GM10248 (cell line): Measurements from ENCODE around the gene ZNF207.

ENCODE experiments used
- CTCF ChIA-PET: fragments of 300-600 bp; sonication (Branson Sonifier 250); formaldehyde crosslinking; extraction: SDS; loops from one replicate; lab custom pipeline; 2021; ENCODE audit warnings: antibody characterized with exemption; lab: Yijun Ruan, JAX
- POLR2A ChIA-PET: fragments of 350-650 bp; sonication (Branson Sonifier 250); formaldehyde crosslinking; extraction: SDS; loops from one replicate; lab custom pipeline; 2020; ENCODE audit warnings: antibody characterized with exemption; lab: Yijun Ruan, JAX
- DNase-seq: peaks from one replicate; pipeline ENCODE4 v3.0.0; 2012; ENCODE audit errors: extremely low spot score
- CTCF ChIP-seq: IDR thresholded peaks from 2 replicates; pipeline ENCODE4 v1.5.1; 2012; ENCODE audit warnings: mild to moderate bottlenecking, low read depth; ENCODE audit errors: extremely low read depth, missing control alignments, control extremely low read depth

ZNF207 gene

GRCh38 chr17:32320847-32321246 is 29.1 kb upstream of the ZNF207 start:
- no peak for TF ChIP-seq CTCF
- POLR2A ChIA-PET = no interaction called here
- DNase-seq = no peak
- CTCF ChIA-PET = interaction anchor here (0.9 to 2.5 kb wide), 6 partner anchors 15 to 556 kb away, joined by 3 to 19 read pairs (median 3); partner anchors contain the start of gene MYO1D

GRCh38 chr17:32323046-32323445 is 26.9 kb upstream of the ZNF207 start:
- ChIA-PET POLR2A (no interaction called here), CTCF (interaction anchor here (1.0 kb wide), 1 partner anchor 18 kb away, joined by 3 read pairs; no protein-coding TSS in a partner anchor)
- no peak for DNase-seq
- TF ChIP-seq CTCF = no peak

- ChIA-PET POLR2A (interaction anchor here (0.6 kb wide), 1 partner anchor 464 kb away, joined by 10 read pairs; no protein-coding TSS in a partner anchor), CTCF (interaction anchor here (0.6 to 1.9 kb wide), 4 partner anchors 9 to 71 kb away, joined by 3 to 6 read pairs (median 3); no protein-coding TSS in a partner anchor)
- no peak for TF ChIP-seq CTCF
- DNase-seq = no peak
Observed at GRCh38 chr17:32323811-32324491, 26.0 kb upstream of the ZNF207 start.

GRCh38 chr17:32327911-32328310 is 22.0 kb upstream of the ZNF207 start:
- ChIA-PET POLR2A (no interaction called here), CTCF (interaction anchor here (2.1 kb wide), 1 partner anchor 8 kb away, joined by 10 read pairs; no protein-coding TSS in a partner anchor)
- TF ChIP-seq CTCF = no peak
- no peak for DNase-seq

- DNase-seq = no peak
- ChIA-PET POLR2A (no interaction called here), CTCF (interaction anchor here (1.0 to 2.4 kb wide), 2 partner anchors 10 to 194 kb away, joined by 3 to 7 read pairs; no protein-coding TSS in a partner anchor)
- TF ChIP-seq CTCF = no peak
Observed at GRCh38 chr17:32330147-32330546, 19.8 kb upstream of the ZNF207 start.

- CTCF ChIA-PET = interaction anchor here (1.0 to 2.4 kb wide), 4 partner anchors 9 to 195 kb away, joined by 3 to 7 read pairs (median 5); no protein-coding TSS in a partner anchor
- POLR2A ChIA-PET = no interaction called here
Observed at GRCh38 chr17:32331243-32332040, 18.5 kb upstream of the ZNF207 start.

More at GRCh38 chr17:32331243-32332040, 18.5 kb upstream of the ZNF207 start:
- no peak for DNase-seq
- TF ChIP-seq CTCF = no peak
